CD4-positive, alpha-beta T cell treated with Interleukin-4 for 4 hours (primary cell): Measurements from ENCODE around the gene ST6GALNAC1.
A peak's percentile ranks its signal among the peaks of the same experiment; 100 is the strongest.

Source experiments
- DNase-seq: peaks from one replicate; pipeline ENCODE4 v3.0.0-alpha.2; 2020

The ST6GALNAC1 gene

GRCh38 chr17:76643553-76644148, at the start of gene ST6GALNAC1:
ST6GALNAC1 (minus strand) TSS chr17:76643757; CDS start chr17:76643638, 119 bp downstream.
- DNase-seq: peak; percentile 49

- DNase-seq: no peak
These were observed 48.0 kb upstream of the ST6GALNAC1 start for GRCh38 chr17:76691379-76692191.

GRCh38 chr17:76690596-76691280, 47.2 kb upstream of the ST6GALNAC1 start:
- DNase-seq: no peak

- no peak for DNase-seq
These were observed 46.3 kb upstream of the ST6GALNAC1 start for GRCh38 chr17:76689859-76690258.

GRCh38 chr17:76688165-76688622, 44.6 kb upstream of the ST6GALNAC1 start:
- no peak for DNase-seq

GRCh38 chr17:76687298-76688164, 44.0 kb upstream of the ST6GALNAC1 start:
- DNase-seq: no peak

- DNase-seq: no peak
These were observed 43.2 kb upstream of the ST6GALNAC1 start for GRCh38 chr17:76686538-76687297.

- no peak for DNase-seq
These were observed 42.3 kb upstream of the ST6GALNAC1 start for GRCh38 chr17:76685846-76686245.

- no peak for DNase-seq
These were observed 41.8 kb upstream of the ST6GALNAC1 start for GRCh38 chr17:76685366-76685765.

GRCh38 chr17:76684756-76685155, 41.2 kb upstream of the ST6GALNAC1 start:
- DNase-seq: no peak

- DNase-seq: no peak
These were observed 40.6 kb upstream of the ST6GALNAC1 start for GRCh38 chr17:76683921-76684745.

GRCh38 chr17:76683011-76683755, 39.6 kb upstream of the ST6GALNAC1 start:
- DNase-seq: no peak

- no peak for DNase-seq
These were observed 38.7 kb upstream of the ST6GALNAC1 start for GRCh38 chr17:76682296-76682695.

GRCh38 chr17:76681222-76682137, 37.9 kb upstream of the ST6GALNAC1 start:
- DNase-seq: peak; percentile 67

- no peak for DNase-seq
These were observed 35.7 kb upstream of the ST6GALNAC1 start for GRCh38 chr17:76679239-76679638.

GRCh38 chr17:76678330-76678729, 34.8 kb upstream of the ST6GALNAC1 start:
- DNase-seq: peak; percentile 43

- DNase-seq: no peak
These were observed 33.8 kb upstream of the ST6GALNAC1 start for GRCh38 chr17:76677406-76677805.

GRCh38 chr17:76676629-76677028, 33.1 kb upstream of the ST6GALNAC1 start:
- no peak for DNase-seq

- no peak for DNase-seq
These were observed 32.1 kb upstream of the ST6GALNAC1 start for GRCh38 chr17:76675648-76676047.
